Measurements from ENCODE around the gene CC2D2B.
"Not testable (repeated sequence)": the region's sequence is repeated elsewhere in the genome, so short reads cannot be mapped to it uniquely, and the experiment has no call there.

CC2D2B gene

GRCh38 chr10:95908450-95908849 is 675 bp downstream of the CC2D2B start:
- no peak for DNase-seq (ENCODE audit: low spot score)

GRCh38 chr10:95909561-95909960 is 1.8 kb downstream of the CC2D2B start:
- no peak for DNase-seq (ENCODE audit: low spot score)

GRCh38 chr10:95916039-95916438 is 8.3 kb downstream of the CC2D2B start:
- not testable (repeated sequence) for DNase-seq (ENCODE audit: low spot score)

GRCh38 chr10:95920798-95921426 is 13.1 kb downstream of the CC2D2B start:
- no peak for DNase-seq (ENCODE audit: low spot score)

- no peak for DNase-seq (ENCODE audit: low spot score)
Measured at GRCh38 chr10:95925033-95925432, 17.3 kb downstream of the CC2D2B start.

- DNase-seq (ENCODE audit: low spot score), result no peak
Measured at GRCh38 chr10:95935429-95935828, 27.7 kb downstream of the CC2D2B start.

GRCh38 chr10:95941115-95941514 is 33.3 kb downstream of the CC2D2B start:
- no peak for DNase-seq (ENCODE audit: low spot score)

- DNase-seq (ENCODE audit: low spot score), result peak; percentile 9
Measured at GRCh38 chr10:95963202-95963990, 55.6 kb downstream of the CC2D2B start.

GRCh38 chr10:95963991-95964389 is 56.2 kb downstream of the CC2D2B start:
- no peak for DNase-seq (ENCODE audit: low spot score)

GRCh38 chr10:95964756-95965155 is 57.0 kb downstream of the CC2D2B start:
- DNase-seq (ENCODE audit: low spot score), result no peak

- no peak for DNase-seq (ENCODE audit: low spot score)
Measured at GRCh38 chr10:95976362-95977229, 68.8 kb downstream of the CC2D2B start.

GRCh38 chr10:95982200-95982599 is 74.4 kb downstream of the CC2D2B start:
- DNase-seq (ENCODE audit: low spot score), result no peak

- DNase-seq (ENCODE audit: low spot score), result no peak
Measured at GRCh38 chr10:95987685-95988426, 80.1 kb downstream of the CC2D2B start.

GRCh38 chr10:95988702-95989101 is 80.9 kb downstream of the CC2D2B start:
- DNase-seq (ENCODE audit: low spot score), result no peak

- not testable (repeated sequence) for DNase-seq (ENCODE audit: low spot score)
Measured at GRCh38 chr10:95994376-95994775, 86.6 kb downstream of the CC2D2B start.

- no peak for DNase-seq (ENCODE audit: low spot score)
Measured at GRCh38 chr10:95998255-95998784, 90.5 kb downstream of the CC2D2B start.

- no peak for DNase-seq (ENCODE audit: low spot score)
Measured at GRCh38 chr10:96013956-96014355, 106.2 kb downstream of the CC2D2B start.

- no peak for DNase-seq (ENCODE audit: low spot score)
Measured at GRCh38 chr10:96014473-96015102, 106.8 kb downstream of the CC2D2B start.

GRCh38 chr10:96017191-96017687 is 109.5 kb downstream of the CC2D2B start:
- DNase-seq (ENCODE audit: low spot score), result peak; percentile 66

GRCh38 chr10:96021332-96021731 is 113.6 kb downstream of the CC2D2B start:
- no peak for DNase-seq (ENCODE audit: low spot score)

GRCh38 chr10:96022739-96023138 is 115.0 kb downstream of the CC2D2B start:
- DNase-seq (ENCODE audit: low spot score), result no peak

Measured in activated CD4-positive, alpha-beta T cell treated with anti-CD3 and anti-CD28 coated beads, Interleukin-2, Interleukin-4, amounts not matched to agents 100 ng/mL and 50 ng/mL, durations not matched to agents 16 hours and 8 hours (primary cell).